ENCODE data around the gene CAPN10.

Gene CAPN10

DNA sequence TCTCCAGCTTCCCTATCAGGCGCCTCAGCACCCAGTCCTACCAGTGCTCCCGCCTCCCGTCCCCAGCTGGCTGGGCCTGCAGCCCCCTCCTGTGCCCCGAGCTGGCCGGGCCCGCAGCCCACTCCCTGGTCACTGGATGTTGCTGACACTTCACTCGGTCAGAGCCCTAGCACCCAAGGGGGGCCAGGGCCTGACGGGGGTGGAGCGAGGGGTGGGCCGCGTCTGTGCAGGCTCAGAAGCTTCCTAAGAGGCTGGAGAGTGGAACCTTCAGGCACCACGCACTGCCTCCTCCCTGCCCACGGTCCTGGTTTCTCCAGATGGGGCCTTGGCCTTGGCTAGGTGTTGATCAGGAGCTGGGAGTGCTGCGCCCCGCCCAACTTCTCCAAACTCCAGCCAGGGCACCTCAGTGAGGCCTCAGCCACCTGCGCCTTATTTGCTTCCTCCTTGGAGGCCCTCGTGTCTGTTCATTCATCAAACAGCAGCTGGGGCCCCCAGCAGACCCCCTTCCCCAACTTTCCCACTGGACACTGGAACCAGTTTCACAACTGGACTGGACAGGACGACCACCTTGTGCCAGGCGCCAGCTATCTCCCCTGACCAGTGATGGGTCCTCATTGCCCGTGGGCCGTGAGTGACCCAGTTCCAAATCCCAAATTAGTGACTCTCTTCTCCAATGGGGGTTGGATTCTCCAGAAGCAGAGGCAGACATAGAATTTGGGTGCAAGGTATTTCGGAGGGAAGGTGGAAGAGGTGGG, 16.7 kb downstream of the CAPN10 start:
- no peaks in the 10 kb centered on the region for H3K36me3 ChIP-seq (ENCODE audit: insufficient read depth, low read length)
- no peak overlapping the region for H3K4me3 ChIP-seq
- no peak for DNase-seq (ENCODE audit: low read depth, low spot score)
- H3K9ac ChIP-seq (ENCODE audit: insufficient read length) = no peak overlapping the region
- H3K9me3 ChIP-seq (ENCODE audit: low read depth, low read length) = no peaks in the 10 kb centered on the region
- no peak overlapping the region for H3K27ac ChIP-seq
- TF ChIP-seq POLR2AphosphoS5 (IDR thresholded peaks at IDR 0.05; ENCODE audit: borderline replicate concordance, low read depth, low read length) (no peak), FOXP2 (optimal IDR thresholded peaks at IDR 0.05; ENCODE audit: control extremely low read depth, extremely low read length, insufficient read depth) (no peak), EZH2 (IDR thresholded peaks at IDR 0.05) (no peak)

DNA sequence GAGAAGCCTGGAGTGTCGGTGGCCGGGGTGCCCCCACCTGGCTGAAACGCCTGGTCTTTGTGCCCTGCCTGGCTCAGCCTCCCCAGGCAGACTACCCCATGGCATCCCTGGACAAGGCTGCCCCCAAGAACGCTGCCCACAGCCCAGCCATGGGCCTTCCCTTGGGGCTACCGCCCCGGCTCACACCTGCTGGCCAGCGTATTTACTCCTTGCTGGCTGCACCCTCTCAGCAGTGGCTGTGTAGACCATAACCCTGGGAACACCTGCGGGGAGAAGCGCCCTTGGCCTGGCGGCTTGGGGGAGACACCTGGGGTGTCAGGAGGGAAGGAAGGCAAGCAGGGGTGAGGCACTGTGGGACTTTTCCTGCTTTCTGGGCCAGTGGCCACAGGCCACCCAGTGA, 17.3 kb downstream of the CAPN10 start:
- H3K4me3 ChIP-seq = no peak overlapping the region
- no peaks in the 10 kb centered on the region for H3K9me3 ChIP-seq (ENCODE audit: low read depth, low read length)
- no peak overlapping the region for H3K27ac ChIP-seq
- DNase-seq (ENCODE audit: low read depth, low spot score) = no peak
- no peak overlapping the region for H3K9ac ChIP-seq (ENCODE audit: insufficient read length)
- H3K36me3 ChIP-seq (ENCODE audit: insufficient read depth, low read length) = no peaks in the 10 kb centered on the region
- no peak for TF ChIP-seq EZH2 (IDR thresholded peaks at IDR 0.05)
- no peak for TF ChIP-seq FOXP2 (optimal IDR thresholded peaks at IDR 0.05; ENCODE audit: control extremely low read depth, extremely low read length, insufficient read depth)
- no peak for TF ChIP-seq POLR2AphosphoS5 (IDR thresholded peaks at IDR 0.05; ENCODE audit: borderline replicate concordance, low read depth, low read length)

DNA sequence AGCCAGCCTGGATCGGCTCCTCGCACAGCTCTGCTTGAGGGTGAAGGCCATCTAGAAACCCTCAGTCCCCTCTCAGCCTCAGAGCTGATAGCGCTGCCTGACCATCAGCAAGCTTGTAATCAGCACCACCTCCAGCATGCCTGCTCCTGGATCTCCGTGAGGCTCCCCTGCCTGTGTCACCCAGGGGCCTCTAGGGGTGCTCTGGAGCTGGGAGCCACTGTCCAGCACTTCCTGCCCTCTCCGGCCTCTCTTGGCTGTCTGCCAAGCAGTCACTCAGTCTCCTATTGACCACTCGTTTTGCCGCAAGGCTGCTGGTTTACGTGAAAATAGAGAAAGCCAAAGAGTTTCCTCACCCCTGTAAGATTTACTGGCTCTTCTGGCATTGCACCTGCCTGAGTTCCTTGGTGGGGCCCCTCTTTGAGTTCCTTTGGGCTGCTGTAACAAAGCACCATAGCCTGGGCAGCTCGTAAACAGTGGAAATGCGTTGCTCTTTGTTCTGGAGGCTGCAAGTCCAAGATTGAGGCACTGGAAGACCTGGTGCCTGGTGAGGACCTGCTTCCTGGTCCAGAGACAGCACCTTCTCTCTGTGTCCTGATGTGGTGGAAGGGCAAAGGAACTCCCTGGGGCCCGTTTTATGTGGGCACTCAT, 17.9 kb downstream of the CAPN10 start:
- no peak overlapping the region for H3K27ac ChIP-seq
- TF ChIP-seq FOXP2 (optimal IDR thresholded peaks at IDR 0.05; ENCODE audit: control extremely low read depth, extremely low read length, insufficient read depth) (no peak), POLR2AphosphoS5 (IDR thresholded peaks at IDR 0.05; ENCODE audit: borderline replicate concordance, low read depth, low read length) (no peak), EZH2 (IDR thresholded peaks at IDR 0.05) (no peak)
- H3K36me3 ChIP-seq (ENCODE audit: insufficient read depth, low read length) = no peaks in the 10 kb centered on the region
- no peaks in the 10 kb centered on the region for H3K9me3 ChIP-seq (ENCODE audit: low read depth, low read length)
- no peak for DNase-seq (ENCODE audit: low read depth, low spot score)
- H3K9ac ChIP-seq (ENCODE audit: insufficient read length) = no peak overlapping the region
- no peak overlapping the region for H3K4me3 ChIP-seq

DNA sequence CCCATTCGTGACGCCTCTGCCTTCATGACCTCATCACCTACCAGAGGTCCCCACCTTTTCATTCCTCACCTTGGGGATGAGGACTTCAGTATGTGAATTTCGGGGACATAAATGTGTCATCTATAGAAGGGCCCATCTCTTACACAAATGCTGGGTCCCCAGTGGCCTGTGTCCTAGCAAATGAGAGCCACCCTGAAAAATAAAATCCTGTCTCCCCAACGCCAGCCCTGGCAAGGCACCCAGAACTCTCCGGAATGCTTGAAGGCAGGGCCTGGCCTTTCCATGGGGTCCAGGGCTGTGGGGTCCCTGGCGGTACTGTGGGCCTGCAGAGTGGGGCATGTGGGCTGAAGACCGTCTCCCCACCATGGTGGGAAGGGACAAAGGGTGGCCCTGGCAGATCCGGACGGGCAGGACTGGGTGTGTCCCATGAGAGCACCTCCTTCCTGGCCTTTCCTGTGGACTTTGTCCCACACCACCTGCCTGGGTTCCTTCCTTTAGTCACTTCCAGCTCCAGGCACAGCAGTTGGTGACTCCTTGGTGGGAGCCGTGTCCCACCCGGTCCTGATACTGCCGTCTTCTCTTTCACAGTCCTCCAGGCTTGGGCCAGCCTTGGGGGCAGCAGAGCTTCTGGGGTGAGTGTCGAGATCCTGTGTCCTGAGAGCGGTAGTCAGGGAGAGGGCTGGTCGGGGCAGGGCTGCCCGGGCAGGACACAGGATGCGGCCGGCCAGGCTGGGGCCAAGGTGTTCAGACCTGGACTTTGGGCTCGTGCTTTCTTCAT, 18.6 kb downstream of the CAPN10 start:
- Histone ChIP-seq H3K9ac (ENCODE audit: insufficient read length) (no peak overlapping the region), H3K9me3 (ENCODE audit: low read depth, low read length) (no peaks in the 10 kb centered on the region), H3K4me3 (no peak overlapping the region), H3K36me3 (ENCODE audit: insufficient read depth, low read length) (no peaks in the 10 kb centered on the region), H3K27ac (no peak overlapping the region)
- DNase-seq (ENCODE audit: low read depth, low spot score) = no peak
- no peak for TF ChIP-seq FOXP2 (optimal IDR thresholded peaks at IDR 0.05; ENCODE audit: control extremely low read depth, extremely low read length, insufficient read depth)
- TF ChIP-seq EZH2 (IDR thresholded peaks at IDR 0.05) = no peak
- no peak for TF ChIP-seq POLR2AphosphoS5 (IDR thresholded peaks at IDR 0.05; ENCODE audit: borderline replicate concordance, low read depth, low read length)

DNA sequence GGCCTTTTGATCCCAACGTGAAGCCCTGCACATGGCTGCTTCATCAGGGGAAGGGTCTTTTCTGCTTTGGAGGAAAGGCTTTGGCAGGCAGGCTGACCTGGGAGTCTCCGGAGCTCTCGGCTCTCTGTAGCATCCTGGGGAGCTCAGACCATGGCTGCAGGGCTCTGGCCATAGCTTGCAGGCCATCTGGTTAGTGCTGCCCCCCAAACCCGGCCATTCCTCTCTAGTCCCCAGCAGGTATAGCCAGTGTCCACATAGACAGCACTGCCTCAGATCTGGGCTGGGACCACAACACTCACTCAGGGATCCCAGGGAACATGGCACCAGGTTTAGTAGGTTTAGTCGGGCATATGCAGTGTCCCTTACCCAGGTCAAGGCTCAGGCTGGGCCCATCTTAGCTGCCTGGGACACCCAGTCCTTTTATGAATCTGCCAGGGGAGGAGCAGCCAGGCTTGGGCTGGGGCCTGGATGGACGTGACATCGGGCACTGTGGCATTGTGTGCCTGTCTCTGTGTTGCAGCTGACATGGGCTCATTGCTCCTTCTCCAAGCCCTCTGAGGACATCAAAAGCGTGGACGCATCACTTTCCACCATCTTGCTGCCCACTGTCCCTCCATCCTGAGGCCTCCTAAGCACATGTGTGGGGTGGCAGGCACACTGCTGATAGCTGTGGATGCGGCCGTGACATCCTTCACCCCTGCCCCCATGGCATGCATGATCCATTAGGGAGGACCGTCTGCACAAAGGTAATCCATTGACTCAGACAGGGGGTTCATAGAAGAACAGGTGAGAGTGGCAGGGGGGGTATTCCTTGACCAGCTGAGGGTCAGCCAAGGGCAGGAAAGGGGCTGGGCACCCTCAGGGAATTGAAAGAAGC, 19.6 kb downstream of the CAPN10 start:
- Histone ChIP-seq H3K4me3 (no peak overlapping the region), H3K9me3 (ENCODE audit: low read depth, low read length) (no peaks in the 10 kb centered on the region), H3K27ac (no peak overlapping the region), H3K36me3 (ENCODE audit: insufficient read depth, low read length) (no peaks in the 10 kb centered on the region), H3K9ac (ENCODE audit: insufficient read length) (no peak overlapping the region)
- no peak for DNase-seq (ENCODE audit: low read depth, low spot score)
- TF ChIP-seq FOXP2 (optimal IDR thresholded peaks at IDR 0.05; ENCODE audit: control extremely low read depth, extremely low read length, insufficient read depth) = no peak

DNA sequence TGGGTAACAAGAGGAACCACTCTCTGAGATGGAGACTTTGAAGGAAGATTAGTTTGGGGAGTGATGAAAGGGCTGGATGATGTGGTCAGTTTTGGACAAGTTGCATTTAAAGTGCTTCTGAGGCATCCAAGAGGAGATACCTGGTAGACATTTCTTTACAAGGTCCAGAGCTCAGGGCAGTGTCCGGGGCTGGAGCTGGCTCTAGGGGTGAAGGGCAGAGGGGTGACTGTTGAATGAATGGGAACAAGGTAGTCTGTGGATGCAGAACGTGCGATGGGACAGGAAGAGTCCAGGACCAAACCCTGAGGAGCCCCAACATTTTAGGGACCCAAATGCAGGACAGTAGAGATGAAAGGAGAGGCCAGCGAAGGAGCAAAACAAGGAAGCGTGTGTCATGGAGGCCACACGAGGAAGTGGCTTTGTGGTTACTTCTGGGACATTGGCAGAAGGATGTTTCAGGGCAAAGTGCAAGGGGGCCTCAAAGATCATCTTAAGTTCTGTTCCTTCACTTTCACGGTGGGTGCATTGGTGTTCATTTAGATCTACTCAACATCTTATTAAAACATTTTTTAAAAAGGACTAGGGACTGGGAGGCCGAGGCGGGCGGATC, 25.2 kb downstream of the CAPN10 start:
- Histone ChIP-seq H3K36me3 (ENCODE audit: insufficient read depth, low read length) (no peaks in the 10 kb centered on the region), H3K9me3 (ENCODE audit: low read depth, low read length) (no peaks in the 10 kb centered on the region), H3K27ac (no peak overlapping the region), H3K9ac (ENCODE audit: insufficient read length) (no peak overlapping the region), H3K4me3 (no peak overlapping the region)
- no peak for TF ChIP-seq POLR2AphosphoS5 (IDR thresholded peaks at IDR 0.05; ENCODE audit: borderline replicate concordance, low read depth, low read length)
- no peak for TF ChIP-seq EZH2 (IDR thresholded peaks at IDR 0.05)
- TF ChIP-seq FOXP2 (optimal IDR thresholded peaks at IDR 0.05; ENCODE audit: control extremely low read depth, extremely low read length, insufficient read depth) = no peak
- DNase-seq (ENCODE audit: low read depth, low spot score) = no peak

DNA sequence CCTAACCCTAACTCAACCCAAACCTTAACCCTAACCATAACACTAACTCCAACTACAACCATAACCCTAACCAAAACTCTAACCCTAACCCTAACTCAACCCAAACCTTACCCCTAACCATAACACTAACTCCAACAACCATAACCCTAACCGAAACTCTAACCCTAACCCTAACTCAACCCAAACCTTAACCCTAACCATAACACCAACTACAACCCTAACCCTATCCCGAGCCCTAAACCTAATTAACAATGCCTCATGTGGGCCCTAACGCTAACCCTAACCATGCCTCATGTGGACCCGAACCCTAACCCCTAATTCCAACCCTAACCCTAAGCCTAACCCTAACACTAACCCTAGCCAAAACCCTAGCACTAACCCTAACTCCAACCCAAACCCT, 27.2 kb downstream of the CAPN10 start:
- Histone ChIP-seq H3K9ac (ENCODE audit: insufficient read length) (no peak overlapping the region), H3K27ac (no peak overlapping the region), H3K36me3 (ENCODE audit: insufficient read depth, low read length) (no peaks in the 10 kb centered on the region), H3K4me3 (no peak overlapping the region), H3K9me3 (ENCODE audit: low read depth, low read length) (no peaks in the 10 kb centered on the region)
- no peak for DNase-seq (ENCODE audit: low read depth, low spot score)
- no peak for TF ChIP-seq FOXP2 (optimal IDR thresholded peaks at IDR 0.05; ENCODE audit: control extremely low read depth, extremely low read length, insufficient read depth)
